ENCODE results near the gene SCGB1D2. TPM values are rescaled to one million over a fixed set of nuclear protein-coding genes. Genes with fewer than 3 reads are reported as not detected.
"Not testable (repeated sequence)": the region's sequence is repeated elsewhere in the genome, so short reads cannot be mapped to it uniquely, and the experiment has no call there.

The SCGB1D2 gene, protein sequence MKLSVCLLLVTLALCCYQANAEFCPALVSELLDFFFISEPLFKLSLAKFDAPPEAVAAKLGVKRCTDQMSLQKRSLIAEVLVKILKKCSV
- total RNA-seq = not detected in 2 replicates

DNA sequence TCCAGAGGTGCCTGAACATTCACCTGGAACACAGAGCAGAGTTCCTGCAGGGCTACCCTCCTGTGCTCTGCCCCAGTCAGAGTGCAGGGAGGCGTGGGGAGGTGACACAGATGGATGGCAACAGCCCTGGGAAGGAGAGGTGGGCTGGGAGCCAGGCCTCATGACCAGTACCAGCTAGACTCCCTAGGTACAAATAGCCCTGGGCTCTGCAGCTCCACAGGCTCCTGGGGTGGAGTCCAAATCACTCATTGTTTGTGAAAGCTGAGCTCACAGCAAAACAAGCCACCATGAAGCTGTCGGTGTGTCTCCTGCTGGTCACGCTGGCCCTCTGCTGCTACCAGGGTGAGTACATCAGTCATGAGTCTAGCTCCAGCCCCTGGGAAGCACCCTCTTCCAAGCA, at the start of gene SCGB1D2:
TSS of gene SCGB1D2 (plus strand) at position 219 of the 400 bp plus-strand sequence. CDS start at position 288, 69 bp downstream.
- intact Hi-C loops (cut with micrococcal nuclease) = no loop called here

DNA sequence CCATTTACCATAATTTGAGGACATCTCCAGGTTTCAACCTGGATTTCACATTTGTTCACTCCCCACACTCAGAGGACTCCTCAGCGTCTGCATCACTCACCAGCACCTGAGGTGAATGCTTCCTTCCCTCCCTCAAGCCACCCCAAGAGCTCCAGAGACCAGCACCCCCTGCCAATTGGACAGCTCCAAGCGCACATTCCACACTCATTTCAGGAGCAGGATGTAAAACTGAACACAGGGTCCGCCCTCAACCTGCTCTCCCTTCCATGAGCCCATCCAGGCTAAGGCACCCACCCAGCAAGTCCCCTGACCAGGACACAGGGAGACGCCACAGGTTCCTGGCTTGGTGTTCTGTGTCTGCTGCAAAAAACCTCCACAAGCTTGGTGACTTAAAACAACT, 48.1 kb upstream of the SCGB1D2 start:
- intact Hi-C loops (cut with micrococcal nuclease) = no loop called here

DNA sequence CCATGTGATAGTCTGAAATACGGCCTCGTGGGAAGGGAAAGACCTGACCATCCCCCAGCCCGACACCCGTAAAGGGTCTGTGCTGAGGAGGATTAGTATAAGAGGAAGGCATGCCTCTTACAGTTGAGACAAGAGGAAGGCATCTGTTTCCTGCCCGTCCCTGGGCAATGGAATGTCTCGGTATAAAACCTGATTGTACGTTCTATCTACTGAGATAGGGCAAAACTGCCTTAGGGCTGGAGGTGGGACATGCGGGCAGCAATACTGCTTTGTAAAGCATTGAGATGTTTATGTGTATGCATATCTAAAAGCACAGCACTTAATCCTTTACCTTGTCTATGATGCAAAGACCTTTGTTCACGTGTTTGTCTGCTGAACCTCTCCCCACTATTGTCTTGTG, 47.0 kb upstream of the SCGB1D2 start:
- intact Hi-C loops (cut with micrococcal nuclease) = not testable (repeated sequence)

DNA sequence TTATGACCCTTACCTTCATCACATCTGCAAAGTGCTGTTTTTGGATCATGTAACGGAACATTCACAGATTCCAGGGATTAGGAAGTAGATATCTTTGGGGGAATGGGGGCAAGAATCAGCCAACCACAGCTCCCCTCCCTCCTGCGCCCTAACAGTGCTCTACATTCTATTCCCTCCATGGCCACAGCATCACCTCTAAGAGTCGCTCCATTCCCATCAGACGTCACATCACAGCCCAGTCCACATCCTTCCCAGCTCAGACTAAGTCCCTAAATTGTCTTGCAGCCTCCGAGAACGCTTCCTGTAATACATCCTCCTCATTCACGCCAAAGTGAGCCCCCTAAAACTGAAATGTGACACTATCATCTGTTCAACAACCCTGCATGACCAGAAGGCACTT, 46.1 kb upstream of the SCGB1D2 start:
- intact Hi-C loops (cut with micrococcal nuclease) = no loop called here

DNA sequence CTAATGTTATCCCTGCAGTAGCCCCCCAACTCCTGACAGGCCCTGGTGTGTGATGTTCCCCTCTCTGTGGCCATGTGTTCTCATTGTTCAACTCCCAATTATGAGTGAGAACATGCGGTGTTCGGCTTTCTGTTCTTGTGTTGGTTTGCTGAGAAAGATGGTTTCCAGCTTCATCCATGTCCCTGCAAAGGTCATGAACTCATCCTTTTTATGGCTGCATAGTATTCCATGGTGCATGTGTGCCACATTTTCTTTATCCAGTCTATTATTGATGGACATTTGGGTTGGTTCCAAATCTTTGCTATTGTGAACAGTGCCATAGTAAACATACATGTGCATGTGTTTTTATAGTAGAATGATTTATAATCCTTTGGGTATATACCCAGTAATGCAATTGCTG, 44.6 kb upstream of the SCGB1D2 start:
- intact Hi-C loops (cut with micrococcal nuclease) = not testable (repeated sequence)

DNA sequence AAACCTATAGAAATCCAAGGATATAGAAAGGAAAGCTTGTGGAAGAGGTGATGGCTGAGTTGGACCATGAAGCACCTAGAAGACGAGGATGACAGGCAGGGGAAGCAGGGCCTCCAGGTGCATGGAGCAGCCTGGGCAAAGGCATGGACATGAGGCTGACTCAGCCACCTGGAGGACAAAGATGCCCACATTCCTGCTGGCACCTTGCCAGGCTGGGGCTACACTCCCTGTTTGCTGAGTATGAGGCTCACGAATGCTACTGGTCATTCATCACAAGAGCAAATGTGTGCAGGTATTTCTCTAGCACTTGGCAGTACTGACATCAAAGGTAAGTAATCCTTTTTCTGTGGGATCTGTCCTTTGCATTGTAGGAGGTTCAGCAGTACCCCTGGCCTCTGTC, 40.7 kb upstream of the SCGB1D2 start:
- intact Hi-C loops (cut with micrococcal nuclease) = no loop called here

DNA sequence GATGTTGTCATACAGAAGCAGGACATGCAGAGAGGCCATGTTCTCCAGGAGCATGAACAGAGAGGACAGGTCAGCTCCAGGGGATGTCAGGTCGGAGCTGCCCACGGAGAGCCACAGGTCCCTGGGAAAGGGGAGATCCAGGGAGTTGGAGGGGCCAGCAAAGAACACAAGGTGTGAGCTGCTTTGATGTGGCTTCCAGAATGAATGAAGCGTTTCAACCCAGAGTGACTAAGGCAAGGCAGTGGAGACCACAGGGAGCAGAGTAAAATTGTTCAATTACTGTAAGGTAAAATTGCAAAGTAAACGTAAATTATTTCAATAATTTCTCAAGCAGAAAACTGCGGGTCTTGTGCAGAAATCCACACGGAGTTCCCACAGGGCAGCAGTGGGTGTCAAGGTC, 39.1 kb upstream of the SCGB1D2 start:
- intact Hi-C loops (cut with micrococcal nuclease) = no loop called here

DNA sequence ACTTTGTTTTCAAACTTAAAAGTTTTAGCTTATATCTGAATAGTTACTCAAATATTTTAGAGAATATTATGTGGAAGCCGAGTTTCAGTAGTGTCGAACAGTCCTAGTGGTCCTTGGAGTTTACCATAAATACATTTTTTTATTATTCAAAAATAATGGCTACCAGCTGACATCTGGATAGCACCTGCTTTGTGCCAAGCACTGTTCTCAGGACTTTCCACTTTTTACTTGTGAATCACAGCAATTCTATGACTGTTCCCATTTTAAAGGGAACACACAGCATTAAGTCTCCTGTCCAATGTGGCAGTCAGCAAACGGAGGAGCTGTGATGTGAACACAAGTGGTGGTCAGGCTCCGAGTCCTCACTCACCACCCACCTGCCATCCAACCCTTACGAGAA, 37.6 kb upstream of the SCGB1D2 start:
- intact Hi-C loops (cut with micrococcal nuclease) = no loop called here

DNA sequence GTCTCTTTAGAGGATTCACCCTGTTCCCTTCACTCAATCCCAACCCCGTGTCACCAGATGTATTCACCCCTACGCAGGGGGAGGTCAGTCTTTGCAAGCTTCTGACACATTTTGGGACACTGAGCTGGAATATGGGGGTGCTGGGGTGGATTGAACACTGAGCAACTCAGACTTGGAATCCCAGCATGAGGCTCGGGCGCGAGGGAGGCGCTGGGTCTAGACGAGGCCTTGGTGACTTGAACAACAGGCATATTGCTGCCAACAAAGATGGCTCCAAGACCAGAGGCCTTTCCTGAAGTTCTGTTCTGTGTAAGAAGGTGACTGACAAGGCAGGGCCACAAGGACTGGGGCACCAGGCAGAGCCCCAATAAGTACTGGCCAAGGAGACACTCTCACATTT, 36.6 kb upstream of the SCGB1D2 start:
- intact Hi-C loops (cut with micrococcal nuclease) = no loop called here

DNA sequence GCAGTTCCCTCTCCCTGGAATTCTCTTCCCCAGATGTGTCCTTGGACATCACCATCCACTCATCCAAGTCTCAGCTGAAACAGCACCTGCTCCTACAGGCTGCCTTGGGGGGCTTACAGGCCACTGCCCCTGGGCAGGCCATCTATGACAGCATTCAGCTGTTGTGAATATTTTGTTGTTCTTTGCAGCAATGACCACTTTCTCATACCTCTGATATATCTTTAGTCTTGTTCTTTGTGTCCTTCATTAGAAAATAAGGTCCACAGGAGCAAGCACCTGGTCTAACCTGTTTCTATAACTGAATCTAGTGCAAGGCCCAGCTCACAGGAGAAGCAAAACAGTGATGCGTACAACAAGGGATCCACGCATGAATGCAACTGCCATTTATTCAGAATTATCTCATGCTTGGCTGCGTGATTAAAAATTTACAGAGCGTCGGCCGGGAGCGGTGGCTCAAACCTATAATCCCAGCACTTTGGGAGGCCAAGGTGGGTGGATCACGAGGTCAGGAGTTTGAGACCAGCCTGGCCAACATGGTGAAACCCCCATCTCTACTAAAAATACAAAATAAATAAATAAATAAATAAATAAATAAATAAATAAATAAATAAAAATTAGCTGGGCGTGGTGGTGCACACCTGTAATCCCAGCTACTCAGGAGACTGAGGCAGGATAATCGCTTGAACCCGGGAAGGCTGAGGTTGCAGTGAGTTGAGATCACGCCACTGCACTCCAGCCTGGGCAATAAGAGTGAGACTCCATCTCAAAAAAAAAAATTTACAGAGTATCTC, 35.6 kb upstream of the SCGB1D2 start:
- intact Hi-C loops (cut with micrococcal nuclease) = not testable (repeated sequence)

DNA sequence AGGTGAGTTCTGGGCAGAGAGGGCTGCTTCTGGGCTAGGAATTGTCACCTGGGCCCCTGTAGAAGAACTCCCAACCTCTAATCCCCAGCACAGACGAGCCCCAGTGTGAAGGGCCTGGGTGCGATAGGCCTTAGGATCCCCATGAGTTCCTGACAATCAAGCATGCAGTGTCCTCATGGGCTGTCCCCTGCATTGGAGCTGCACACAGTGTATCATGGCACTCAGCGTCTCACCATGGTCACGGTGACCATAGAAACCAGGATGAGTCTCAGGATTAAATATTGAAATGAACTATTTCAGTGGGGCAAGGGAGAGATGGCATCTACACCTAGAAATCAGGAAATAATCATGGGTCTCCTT, 33.3 kb upstream of the SCGB1D2 start:
- intact Hi-C loops (cut with micrococcal nuclease) = loop anchor here (1.0 kb wide), 1 partner anchor 37 kb away; no protein-coding TSS in a partner anchor

DNA sequence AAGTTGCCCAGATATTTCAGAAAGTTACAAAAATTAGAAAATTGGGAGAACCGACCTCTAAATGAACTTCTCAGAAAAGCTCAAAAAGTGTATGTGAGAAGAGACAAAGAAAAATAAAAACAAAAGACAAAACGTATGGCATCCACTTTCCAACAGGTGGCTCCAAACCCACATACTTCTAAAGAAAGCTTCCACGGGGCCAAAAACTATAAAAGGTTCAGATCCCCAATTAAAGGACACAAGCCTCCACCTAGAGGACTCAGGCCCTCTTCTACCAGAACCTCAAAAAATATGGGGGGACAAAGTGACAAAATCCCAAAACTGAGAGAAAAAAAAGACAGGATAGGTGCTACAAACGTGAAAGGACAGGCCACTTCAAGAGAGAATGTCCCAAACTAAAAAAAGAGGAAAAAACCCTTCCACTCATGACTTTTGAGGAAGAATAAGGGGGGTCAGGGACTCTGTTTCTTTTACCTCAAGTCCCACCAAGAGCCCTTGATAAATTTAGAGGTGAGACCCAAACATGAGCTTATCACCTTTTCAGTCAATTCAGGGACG, 24.8 kb upstream of the SCGB1D2 start:
- intact Hi-C loops (cut with micrococcal nuclease) = loop anchor here (1.0 to 5.0 kb wide), 4 partner anchors 50 to 161 kb away; no protein-coding TSS in a partner anchor

DNA sequence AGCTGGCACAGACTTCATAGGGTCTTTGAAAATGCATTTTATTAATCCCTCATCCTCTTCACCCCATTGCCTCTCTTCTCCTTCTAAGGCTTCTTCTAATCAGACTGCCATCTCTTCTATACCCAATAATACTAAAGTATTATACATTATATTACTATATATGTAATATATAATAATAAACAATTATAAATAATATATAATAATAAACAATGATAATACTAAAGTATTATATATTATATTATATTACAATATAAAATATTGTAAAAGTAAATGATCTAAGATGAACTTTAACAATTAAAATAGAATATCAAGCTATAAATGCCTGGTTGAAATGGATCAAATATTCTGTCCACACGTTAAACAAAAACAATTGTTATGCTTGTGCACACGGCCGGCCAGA, 20.5 kb upstream of the SCGB1D2 start:
- intact Hi-C loops (cut with micrococcal nuclease) = no loop called here

DNA sequence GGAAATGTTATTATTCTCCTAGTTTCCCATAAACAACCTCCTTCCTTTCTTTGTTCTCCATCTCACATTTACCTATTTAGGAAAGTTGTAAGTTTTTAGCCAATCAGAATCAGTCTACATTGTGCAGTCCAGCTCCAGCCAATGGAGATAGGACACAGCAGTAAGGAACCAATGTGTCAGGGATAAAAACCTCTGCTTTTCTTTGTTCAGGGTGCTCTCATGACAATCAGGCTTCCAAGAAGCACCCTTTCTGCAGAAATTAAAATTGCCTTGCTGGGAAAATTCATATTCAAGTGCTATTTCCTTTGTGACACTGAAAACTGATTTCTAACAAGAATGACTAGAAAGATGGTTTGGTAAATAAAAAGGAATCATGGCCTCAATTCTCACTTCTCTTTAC, 18.9 kb upstream of the SCGB1D2 start:
- intact Hi-C loops (cut with micrococcal nuclease) = no loop called here

DNA sequence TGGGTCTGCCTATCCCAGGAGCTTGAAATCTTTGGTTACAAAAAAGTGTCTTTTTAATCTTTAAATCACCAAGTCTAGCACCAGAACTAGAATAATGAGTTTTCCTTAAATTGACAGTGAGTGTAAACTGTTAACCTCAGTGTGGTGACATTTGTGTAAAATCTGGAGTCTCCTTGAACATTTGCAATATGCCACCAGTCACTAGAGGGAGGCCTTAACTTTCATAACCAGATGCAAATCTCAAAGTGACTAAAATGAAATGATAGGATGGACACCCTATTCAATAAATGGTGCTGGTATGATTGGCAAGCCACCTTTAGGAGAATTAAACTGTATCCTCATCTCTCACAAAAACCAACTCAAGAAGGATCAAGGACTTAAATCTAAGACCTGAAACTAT, 8.3 kb upstream of the SCGB1D2 start:
- intact Hi-C loops (cut with micrococcal nuclease) = loop anchor here (5.0 kb wide), 1 partner anchor 79 kb away; no protein-coding TSS in a partner anchor

DNA sequence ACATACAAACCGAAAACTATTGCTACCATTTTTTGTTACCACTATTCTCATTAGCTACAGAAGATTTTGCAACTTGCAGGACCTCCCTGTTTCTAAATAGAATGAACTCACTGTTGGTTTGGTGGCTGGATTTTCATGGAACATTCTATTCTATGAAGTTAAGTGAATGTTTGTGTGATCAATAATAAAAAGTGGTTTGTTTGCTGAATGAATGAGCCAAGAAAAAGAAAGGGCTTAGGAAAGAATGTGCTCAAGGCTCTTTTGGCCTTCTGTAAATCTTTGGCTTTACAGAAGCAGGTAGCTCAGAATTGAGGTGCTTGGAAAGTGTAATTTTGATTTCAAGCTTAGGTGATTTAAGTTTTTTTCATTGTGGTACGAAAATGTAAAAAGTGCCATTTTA, 5.9 kb upstream of the SCGB1D2 start:
- intact Hi-C loops (cut with micrococcal nuclease) = no loop called here

DNA sequence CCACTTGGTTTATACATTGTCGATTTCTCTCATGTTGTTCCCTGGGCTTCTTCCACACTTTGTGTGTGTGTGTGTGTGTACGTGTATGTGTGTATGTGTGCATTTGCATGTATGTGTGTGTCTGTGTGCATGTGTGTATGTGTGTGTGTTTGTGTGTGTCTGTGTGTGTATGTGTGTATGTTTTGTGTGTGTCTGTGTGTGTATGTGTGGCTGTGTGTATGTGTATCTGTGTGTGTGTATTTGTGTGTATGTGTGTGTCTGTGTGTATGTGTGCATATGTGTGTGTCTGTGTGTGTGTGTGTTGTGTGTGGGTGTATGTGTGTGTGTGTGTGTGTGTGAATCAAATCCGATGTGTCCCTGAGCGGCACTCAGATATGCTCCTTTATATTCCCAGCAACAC, 4.5 kb upstream of the SCGB1D2 start:
- intact Hi-C loops (cut with micrococcal nuclease) = no loop called here

DNA sequence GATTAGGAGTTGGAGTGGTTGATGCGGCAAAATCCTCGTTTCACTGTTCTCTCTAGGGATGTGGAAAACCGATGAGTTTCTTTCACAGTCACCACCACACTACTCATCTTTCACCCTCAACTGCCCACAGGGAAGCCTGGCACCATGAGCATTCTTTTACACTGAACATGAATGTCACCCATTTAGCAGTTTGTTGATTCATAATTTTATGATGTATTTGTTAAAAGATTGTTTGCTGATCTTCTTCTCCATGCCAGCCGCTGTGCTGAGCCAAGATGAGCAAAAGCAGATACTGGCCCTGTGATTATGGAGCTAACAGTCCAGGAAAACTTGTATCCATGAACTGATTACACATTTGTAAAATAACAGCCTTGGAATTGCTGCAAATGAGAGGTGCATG, 3.9 kb upstream of the SCGB1D2 start:
- intact Hi-C loops (cut with micrococcal nuclease) = no loop called here

DNA sequence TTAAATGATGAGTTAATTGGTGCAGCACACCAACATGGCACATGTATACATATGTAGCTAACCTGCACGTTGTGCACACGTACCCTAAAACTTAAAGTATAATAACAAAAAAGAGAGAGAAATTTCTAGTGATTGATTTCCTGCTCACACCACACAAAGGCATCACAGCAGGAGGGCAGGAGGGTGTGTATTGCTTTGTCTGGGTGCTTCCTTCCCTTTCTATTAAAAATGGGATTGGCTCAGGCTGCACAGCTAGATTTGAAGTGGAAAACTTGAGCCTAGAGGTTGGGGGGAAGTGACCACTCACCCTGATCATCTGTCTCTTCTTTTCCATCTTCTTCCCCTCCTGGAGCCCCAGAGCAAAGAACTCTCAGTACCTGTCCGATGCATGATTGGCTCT, 944 bp upstream of the SCGB1D2 start:
- intact Hi-C loops (cut with micrococcal nuclease) = no loop called here

DNA sequence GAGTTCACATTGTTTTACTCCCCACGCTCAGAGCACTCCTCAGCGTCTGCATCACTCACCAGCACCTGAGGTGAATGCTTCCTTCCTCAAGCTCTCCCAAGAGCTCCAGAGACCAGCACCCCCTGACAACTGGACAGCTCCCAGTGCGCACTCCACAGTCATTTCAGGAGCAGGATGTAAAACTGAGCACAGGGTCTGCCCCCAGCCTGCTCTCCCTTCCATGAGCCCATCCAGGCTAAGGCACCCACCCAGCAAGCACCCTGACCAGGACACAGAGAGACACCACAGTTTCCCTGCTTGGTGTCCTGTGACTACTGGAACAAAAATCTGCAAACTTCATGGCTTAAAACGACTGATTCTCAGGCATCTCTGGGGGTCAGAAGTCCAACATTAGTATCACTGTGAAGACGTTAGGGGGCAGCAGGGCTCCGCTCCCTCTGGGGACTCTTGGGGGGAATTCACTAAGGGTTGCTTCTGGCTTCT, 3.3 kb downstream of the SCGB1D2 start:
- intact Hi-C loops (cut with micrococcal nuclease) = no loop called here

DNA sequence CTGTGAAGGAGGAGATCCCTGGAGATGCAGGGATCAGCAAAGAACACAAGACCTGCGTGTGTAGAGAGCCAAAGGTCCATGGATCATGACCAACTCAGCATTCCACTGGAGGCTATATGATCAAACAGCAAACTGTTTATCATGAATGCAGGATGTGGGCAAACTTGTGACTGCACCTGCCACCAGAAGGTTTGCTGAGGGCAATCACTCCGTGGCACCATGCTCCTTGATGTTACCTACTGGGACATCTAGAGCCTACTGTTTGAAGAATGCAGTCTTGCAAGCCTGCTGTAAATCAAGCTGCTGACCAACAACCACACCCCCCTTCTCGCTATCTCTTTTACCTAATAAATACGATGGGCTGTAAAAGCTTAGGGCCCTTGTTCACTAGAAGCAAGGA, 9.7 kb downstream of the SCGB1D2 start:
- intact Hi-C loops (cut with micrococcal nuclease) = no loop called here

DNA sequence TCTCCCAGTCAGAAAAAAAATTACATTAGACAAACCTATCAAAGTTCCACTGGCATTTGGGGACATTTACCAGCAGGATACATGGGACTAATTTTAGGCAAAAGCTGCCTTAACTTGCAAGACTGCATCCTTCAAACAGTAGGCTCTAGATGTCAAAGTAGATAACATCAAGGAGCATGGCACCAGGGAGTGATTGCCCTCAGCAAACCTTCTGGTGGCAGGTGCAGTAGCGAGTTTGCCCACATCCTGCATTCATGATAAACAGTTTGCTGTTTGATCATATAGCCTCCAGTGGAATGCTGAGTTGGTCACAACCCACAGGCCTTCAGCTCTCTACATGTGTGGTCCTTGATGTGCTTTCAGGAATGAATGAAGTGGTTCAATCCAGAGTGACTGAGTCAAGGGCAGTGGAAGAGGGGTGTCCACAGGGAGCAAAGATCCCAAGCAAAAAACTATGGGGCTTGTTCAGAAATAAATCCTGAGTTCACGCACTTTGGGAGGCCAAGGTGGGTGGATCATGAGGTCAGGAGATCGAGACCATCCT, 12.0 kb downstream of the SCGB1D2 start:
- intact Hi-C loops (cut with micrococcal nuclease) = no loop called here

Measured in T-helper 1 cell treated with Interleukin-12 subunit alpha and Interleukin-12 subunit beta and Interleukin-4 antibody, amounts not matched to agents 30 ng/mL and 1 ng/mL, for 36 hours (primary cell).